Kidney epithelial cell (primary cell): ENCODE results near the gene NTHL1. TPM values are rescaled to one million over a fixed set of nuclear protein-coding genes. Genes with fewer than 3 reads are reported as not detected.

ENCODE experiments used
- DNase-seq: peaks from one replicate; pipeline ENCODE4 v3.0.0-alpha.2; 2010; ENCODE audit warnings: low read depth
- H3K27me3 ChIP-seq: 2 replicates; pipeline ENCODE4 v1.6.0; 2011; ENCODE audit warnings: low read length; ENCODE audit not compliant: control insufficient read depth, insufficient read depth
- H3K36me3 ChIP-seq: 2 replicates; pipeline ENCODE4 v1.5.1; 2011; ENCODE audit warnings: low read length; ENCODE audit not compliant: control insufficient read depth, insufficient read depth
- H3K4me3 ChIP-seq: 2 replicates; pipeline ENCODE4 v1.5.1; 2011; ENCODE audit warnings: low read depth, mild to moderate bottlenecking, control low read depth, low read length
- CTCF ChIP-seq: IDR thresholded peaks from 2 replicates; pipeline ENCODE4 v1.5.1; 2011; ENCODE audit warnings: mild to moderate bottlenecking, moderate library complexity, low read length, control low read depth, inconsistent platforms; ENCODE audit not compliant: insufficient read depth, poor library complexity, severe bottlenecking
- total RNA-seq: library from RNA; depleted of rRNA; stranded (reverse); fragments of >200 nt; gene quantifications from 2 replicates; pipeline ENCODE4 v1.2.3, GENCODE V29; 2015

The NTHL1 gene
- total RNA-seq, 1 donor from 2014 or later = 44.1 TPM

DNA sequence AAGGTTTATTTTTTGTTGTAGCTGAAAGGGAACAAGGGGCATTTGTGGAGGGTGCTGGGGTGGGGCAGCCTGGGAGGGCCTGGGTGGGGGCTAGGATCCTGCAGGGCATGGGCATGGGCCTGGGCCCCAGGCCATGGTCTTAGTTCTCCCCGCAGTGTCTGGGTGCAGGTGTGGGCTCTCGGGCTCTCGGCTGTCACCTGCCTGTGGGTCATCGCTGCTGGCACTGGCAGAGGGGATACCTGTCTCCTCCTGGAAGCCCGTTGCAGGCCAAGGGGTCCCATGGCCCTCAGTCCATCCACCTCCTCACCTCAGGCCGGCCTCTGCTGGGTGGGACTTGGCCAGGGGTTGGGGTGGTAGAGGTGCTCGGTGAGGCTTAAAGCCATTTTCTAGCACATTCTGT, 30.5 kb upstream of the NTHL1 start:
- Histone ChIP-seq H3K4me3 (no peak overlapping the region), H3K36me3 (peaks cover 4% of the 10 kb centered on the region), H3K27me3 (no peaks in the 10 kb centered on the region)
- no peak for TF ChIP-seq CTCF
- DNase-seq = no peak

DNA sequence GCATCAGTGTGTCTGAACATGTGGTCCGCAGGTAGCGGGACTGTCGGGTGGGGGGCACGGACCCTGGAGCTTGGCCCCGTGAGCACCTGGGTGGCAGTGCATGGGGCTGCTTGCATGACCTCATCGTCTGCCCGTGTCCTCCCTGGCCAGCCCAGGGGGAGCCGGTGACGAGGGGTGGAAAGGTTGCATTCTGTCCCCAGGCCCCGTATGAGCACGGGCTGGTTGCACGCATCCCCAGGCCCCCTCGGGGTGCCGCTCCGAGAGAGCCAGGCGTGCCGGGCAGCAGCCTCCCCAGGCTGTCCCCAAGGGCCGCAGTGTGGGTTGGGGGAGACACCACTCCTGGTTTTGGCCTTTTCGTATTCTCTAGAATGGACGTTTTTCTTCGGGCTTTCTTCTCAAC, 30.1 kb upstream of the NTHL1 start:
- no peak overlapping the region for H3K4me3 ChIP-seq
- peaks cover 2% of the 10 kb centered on the region for H3K36me3 ChIP-seq
- TF ChIP-seq CTCF = no peak
- no peaks in the 10 kb centered on the region for H3K27me3 ChIP-seq
- DNase-seq = no peak

- Histone ChIP-seq H3K4me3 (no peak overlapping the region), H3K36me3 (peaks cover 4% of the 10 kb centered on the region), H3K27me3 (no peaks in the 10 kb centered on the region)
- DNase-seq = no peak
- TF ChIP-seq CTCF = no peak
These were observed 29.4 kb upstream of the NTHL1 start for GRCh38 chr16:2077016-2077415.

DNA sequence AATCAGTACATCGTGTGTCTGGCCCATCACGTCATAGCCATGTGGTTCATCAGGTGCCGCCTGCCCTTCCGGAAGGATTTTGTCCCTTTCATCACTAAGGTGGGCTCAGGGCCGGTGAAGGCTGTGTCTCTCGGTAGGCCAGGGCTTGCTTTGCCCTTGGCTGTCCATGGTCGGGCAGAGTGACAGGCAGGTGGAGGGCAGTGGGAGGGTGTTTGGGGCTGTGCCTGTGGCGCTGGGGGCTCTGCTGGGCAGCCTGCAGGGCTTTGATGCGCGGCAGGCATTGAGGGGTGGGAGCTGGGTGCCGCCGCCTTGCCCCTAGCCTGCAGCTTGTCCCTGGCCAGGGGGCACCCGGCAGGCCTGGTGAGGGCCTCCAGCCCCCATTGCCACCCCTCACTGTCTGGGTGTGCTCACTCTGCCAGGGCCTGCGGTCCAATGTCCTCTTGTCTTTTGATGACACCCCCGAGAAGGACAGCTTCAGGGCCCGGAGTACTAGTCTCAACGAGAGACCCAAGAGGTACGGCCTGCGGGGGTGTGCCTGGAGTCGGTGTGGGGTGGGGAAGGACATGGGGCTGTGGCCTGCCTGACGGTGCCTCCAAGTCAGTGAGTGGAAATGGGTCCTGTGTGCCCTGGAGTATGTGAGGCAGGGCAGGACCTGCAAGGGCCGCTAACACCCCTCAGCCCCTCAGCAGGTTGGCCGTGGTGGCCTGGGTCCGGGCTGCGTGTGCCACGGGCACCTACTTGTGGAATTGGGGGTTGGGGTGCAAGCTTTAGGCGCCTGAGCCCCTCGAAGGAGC, 28.6 kb upstream of the NTHL1 start:
- DNase-seq = no peak
- Histone ChIP-seq H3K36me3 (peaks cover 4% of the 10 kb centered on the region), H3K4me3 (no peak overlapping the region), H3K27me3 (no peaks in the 10 kb centered on the region)
- no peak for TF ChIP-seq CTCF

- no peak for TF ChIP-seq CTCF
- DNase-seq = no peak
- H3K36me3 ChIP-seq = peaks cover 4% of the 10 kb centered on the region
- no peaks in the 10 kb centered on the region for H3K27me3 ChIP-seq
- H3K4me3 ChIP-seq = no peak overlapping the region
These were observed 28.0 kb upstream of the NTHL1 start for GRCh38 chr16:2075631-2076030.

DNA sequence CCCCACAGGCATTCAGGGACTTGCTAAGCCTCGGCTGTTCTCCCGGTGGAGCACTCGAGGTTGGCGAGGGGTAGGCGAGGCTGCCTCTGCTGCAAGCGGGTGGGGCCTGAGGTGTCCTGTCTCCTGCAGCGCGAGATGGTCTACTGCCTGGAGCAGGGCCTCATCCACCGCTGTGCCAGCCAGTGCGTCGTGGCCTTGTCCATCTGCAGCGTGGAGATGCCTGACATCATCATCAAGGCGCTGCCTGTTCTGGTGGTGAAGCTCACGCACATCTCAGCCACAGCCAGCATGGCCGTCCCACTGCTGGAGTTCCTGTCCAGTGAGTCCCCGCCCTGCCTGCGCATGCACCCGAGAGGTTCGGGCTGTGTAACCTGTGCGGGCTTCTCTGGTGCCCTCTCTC, 26.4 kb upstream of the NTHL1 start:
- Histone ChIP-seq H3K36me3 (peaks cover 4% of the 10 kb centered on the region), H3K4me3 (no peak overlapping the region)
- DNase-seq = no peak

More for the DNA sequence above, 26.4 kb upstream of the NTHL1 start:
- no peak for TF ChIP-seq CTCF
- no peaks in the 10 kb centered on the region for H3K27me3 ChIP-seq
